Measurements from ENCODE around the gene MTRF1. TPM values are rescaled to one million over a fixed set of nuclear protein-coding genes. Genes with fewer than 3 reads are reported as not detected.

MTRF1 gene
- polyA plus RNA-seq, 2 of the 4 experiments (the other 2 are of a cell fraction): 9.1 to 16.1 TPM

- no peak for FAIRE-seq
- Histone ChIP-seq H3K4me1 (peaks cover 41% of the 10 kb centered on the region), H3K9me3 (no peaks in the 10 kb centered on the region), H3K4me3 (peak overlapping the region; percentile 98), H3K4me2 (peak overlapping the region; percentile 71), H3K27ac (peak overlapping the region; percentile 96)
- ChIA-PET CTCF (interaction anchor here (0.8 kb wide), 1 partner anchor 147 kb away, joined by 3 read pairs; no protein-coding TSS in a partner anchor), POLR2A (no interaction called here)
- DNase-seq (ENCODE audit: low read depth in 1 of 2, low spot score in 1 of 2): peak in 1 of 2 experiments; percentile 6
- ATAC-seq: peak in 1 of 2 experiments; percentile 10; a peak in 2 of 6 replicates
- WGBS (ENCODE audit: missing lambda C conversion rate): 3% methylated on average over 11 of the region's 11 CpGs
- TF ChIP-seq TFCP2L1 (CRISPR knock-in tag; IDR thresholded peaks at IDR 0.05) (no peak), HOXB5 (CRISPR knock-in tag; IDR thresholded peaks at IDR 0.05) (no peak), MAFK (IDR thresholded peaks at IDR 0.05; ENCODE audit: partially characterized antibody) (no peak), E2F6 (IDR thresholded peaks at IDR 0.05; ENCODE audit: borderline replicate concordance, low read depth) (no peak), CHD4 (IDR thresholded peaks at IDR 0.05; ENCODE audit: borderline replicate concordance) (no peak), HMGXB4 (CRISPR knock-in tag; IDR thresholded peaks at IDR 0.05; ENCODE audit: borderline replicate concordance) (no peak), BCL3 (IDR thresholded peaks at IDR 0.05) (no peak), SREBF2 (IDR thresholded peaks at IDR 0.05) (no peak)
Measured at GRCh38 chr13:41312176-41312500, 48.8 kb upstream of the MTRF1 start.

- under 1% methylated on average over 29 of the region's 73 CpGs for WGBS (ENCODE audit: missing lambda C conversion rate)
- H3K4me3 ChIP-seq: peak overlapping the region; percentile 98
- peaks cover 47% of the 10 kb centered on the region for H3K4me1 ChIP-seq
- FAIRE-seq (no peak), ATAC-seq (peak; percentile 78 to 79), DNase-seq (ENCODE audit: low read depth in 1 of 2, low spot score in 1 of 2) (no peak)
- TF ChIP-seq PHF8 (IDR thresholded peaks at IDR 0.05; ENCODE audit: borderline replicate concordance, low read depth) (peak; percentile 24; the same call in 1 of the 2 replicates), SREBF2 (IDR thresholded peaks at IDR 0.05) (no peak), HOXB13 (CRISPR knock-in tag; IDR thresholded peaks at IDR 0.05; ENCODE audit: low read depth) (no peak), RAD21 (conservative IDR thresholded peaks at IDR 0.05 in 1 of 2, IDR thresholded peaks at IDR 0.05 in 1 of 2) (peak in 1 of 2 experiments; percentile 2; a peak in 1 of 5 replicates), JUN (IDR thresholded peaks at IDR 0.05) (peak in 1 of 2 experiments; percentile 2; a peak in 1 of 5 replicates), E2F6 (IDR thresholded peaks at IDR 0.05; ENCODE audit: borderline replicate concordance, low read depth) (0 out of 2 replicates have a peak, but pooled peaks have one; percentile 37)
- H3K27ac ChIP-seq: peak overlapping the region; percentile 96
- peak overlapping the region; percentile 71 for H3K4me2 ChIP-seq
- POLR2A ChIA-PET: no interaction called here
- no peaks in the 10 kb centered on the region for H3K9me3 ChIP-seq
- CTCF ChIA-PET: no interaction called here
Measured at GRCh38 chr13:41311406-41312175, 48.2 kb upstream of the MTRF1 start.

- Histone ChIP-seq H3K4me3 (peak within 1 kb of the TSS; percentile 98), H3K9me3 (no peaks in the 10 kb centered on the region), H3K4me2 (peak within 1 kb of the TSS; percentile 71), H3K27ac (peak within 1 kb of the TSS; percentile 96), H3K4me1 (peaks cover 51% of the 10 kb centered on the region)
- peak; percentile 84 to 85 for DNase-seq (ENCODE audit: low read depth in 1 of 2, low spot score in 1 of 2)
- FAIRE-seq: no peak
- CTCF ChIA-PET: no interaction called here
- TF ChIP-seq POLR2A (IDR thresholded peaks at IDR 0.05; ENCODE audit: low read length): peak; percentile 72
- TF ChIP-seq FOSL2 (IDR thresholded peaks at IDR 0.05): no peak
- peak; percentile 91 for TF ChIP-seq FOSL2 (CRISPR knock-in tag; IDR thresholded peaks at IDR 0.05)
- TF ChIP-seq GATA3 (IDR thresholded peaks at IDR 0.05; ENCODE audit: borderline replicate concordance): no peak
- no peak for TF ChIP-seq REST (IDR thresholded peaks at IDR 0.05)
- no peak for TF ChIP-seq NR3C1 (IDR thresholded peaks at IDR 0.05)
- TF ChIP-seq JUN (IDR thresholded peaks at IDR 0.05): peak in 1 of 2 experiments; percentile 57; a peak in 3 of 5 replicates
- peak; percentile 80 for TF ChIP-seq MAX (IDR thresholded peaks at IDR 0.05)
- peak in 1 of 2 experiments; percentile 4; a peak in 1 of 4 replicates for TF ChIP-seq CEBPB (IDR thresholded peaks at IDR 0.05)
- TF ChIP-seq BCL3 (IDR thresholded peaks at IDR 0.05): 0 out of 3 replicates have a peak, but pooled peaks have one; percentile 20
- POLR2A ChIA-PET: no interaction called here
- 4% methylated on average over 2 of the region's 32 CpGs for WGBS (ENCODE audit: missing lambda C conversion rate)
- ATAC-seq: peak; percentile 89 to 91
Measured at GRCh38 chr13:41310963-41311405, 47.6 kb upstream of the MTRF1 start, which contains the start of gene NAA16. NAA16 (plus strand) TSS chr13:41311267; CDS start chr13:41311529, 262 bp downstream.
